Stomach (tissue), 9 donors: ENCODE measurements around the gene BAG3. TPM values are rescaled to one million over a fixed set of nuclear protein-coding genes. Genes with fewer than 3 reads are reported as not detected.
"Not testable (repeated sequence)": the region's sequence is repeated elsewhere in the genome, so short reads cannot be mapped to it uniquely, and the experiment has no call there.

Experiments used
- DNase-seq, 2 donors: peaks; one replicate each; pipeline versions ENCODE4 v3.0.0 to v3.0.0-alpha.2; 2013 to 2019
- H3K27ac ChIP-seq, 5 donors: fragments of 200-600 bp in 4 of 5; sonication (generic) in 4 of 5; one replicate each; pipeline ENCODE4 v1.5.1; 2013 to 2019; ENCODE audit warnings: mild to moderate bottlenecking in 1 of 5, moderate library complexity in 1 of 5
- H3K27me3 ChIP-seq, 3 donors: fragments of 200-600 bp; sonication (generic); one replicate each; pipeline ENCODE4 v1.5.1; 2017 to 2019; ENCODE audit warnings: mixed run types in 1 of 3
- H3K36me3 ChIP-seq, 4 donors: fragments of 200-600 bp; sonication (generic); 1 replicate in 3 of 4; 2 replicates in 1 of 4; pipeline ENCODE4 v1.5.1; 2016 to 2019
- H3K4me1 ChIP-seq, 4 donors: fragments of 200-600 bp; sonication (generic); one replicate each; pipeline ENCODE4 v1.5.1; 2016 to 2019
- H3K4me3 ChIP-seq, 4 donors: fragments of 200-600 bp; sonication (generic) in 3 of 4; one replicate each; pipeline ENCODE4 v1.5.1; 2016 to 2019; ENCODE audit warnings: mild to moderate bottlenecking in 1 of 4
- H3K9me3 ChIP-seq, 4 donors: fragments of 200-600 bp; sonication (generic); one replicate each; pipeline ENCODE4 v1.5.1; 2016 to 2019
- CTCF ChIP-seq, 7 experiments: fragments of 450-650 bp in 4 of 7; fragments of 200-600 bp in 3 of 7; sonication (generic) in 3 of 7; IDR thresholded peaks; one replicate each; pipeline ENCODE4 v1.5.1; 2016 to 2019; ENCODE audit warnings: antibody characterized with exemption in 7 of 7, control low read depth in 2 of 7, mild to moderate bottlenecking in 1 of 7
- EP300 ChIP-seq: sonication (generic); formaldehyde crosslinking; IDR thresholded peaks from one replicate; pipeline ENCODE4 v1.6.1; 2017; ENCODE audit warnings: antibody characterized with exemption
- POLR2A ChIP-seq, 4 donors: fragments of 450-650 bp; IDR thresholded peaks; one replicate each; pipeline ENCODE4 v1.6.1; 2016; ENCODE audit warnings: antibody characterized with exemption in 4 of 4, control low read depth in 2 of 4, mild to moderate bottlenecking in 1 of 4, moderate library complexity in 1 of 4
- POLR2AphosphoS5 ChIP-seq, 3 donors: sonication (generic); formaldehyde crosslinking; IDR thresholded peaks; one replicate each; pipeline ENCODE4 v1.6.1; 2016; ENCODE audit warnings: antibody characterized with exemption in 3 of 3
- WGBS, 5 donors: extraction: QIAGEN DNeasy Blood & Tissue Kit in 3 of 5; methylation state at CpG; one replicate each; pipeline versions ENCODE4 v1.1.5 to v1.1.7; 2013 to 2018; 5-methylcytosine and 5-hydroxymethylcytosine counted together
- intact Hi-C: fragments of 100-400 bp; cut with DNase I; formaldehyde crosslinking; loops from one replicate; pipeline ENCODE4 v1.15.1; 2023; ENCODE audit warnings: low total_unique reads
- polyA plus RNA-seq, 3 donors: library from polyadenylated mRNA; stranded (reverse); fragments of 200-250 nt; gene quantifications; one replicate each; pipeline ENCODE4 v1.2.3, GENCODE V29; 2013
- total RNA-seq, 5 donors: library from RNA; depleted of rRNA; stranded (reverse); fragments of >200 nt; gene quantifications; one replicate each; pipeline versions ENCODE4 v1.1.0 to v1.2.3, GENCODE V29; 2014 to 2016
- donor health status: healthy with polysubstance abuse.
- donor health status: Bipolar disorder and iron deficiency.
- donor health status: healthy.

Gene BAG3
- total and polyA plus RNA-seq, 8 donors = 8.4 to 113 (median 27.3) TPM

GRCh38 chr10:119614686-119615085 is 36.5 kb upstream of the BAG3 start:
- no peaks in the 10 kb centered on the region for H3K9me3 ChIP-seq
- no peak for DNase-seq
- intact Hi-C loops = no loop called here
- no peak for TF ChIP-seq EP300
- no peak for TF ChIP-seq POLR2A (IDR thresholded peaks at IDR 0.05)
- TF ChIP-seq CTCF (IDR thresholded peaks at IDR 0.05) = no peak
- TF ChIP-seq POLR2AphosphoS5 (IDR thresholded peaks at IDR 0.05) = no peak
- no peak overlapping the region for H3K4me3 ChIP-seq
- H3K4me1 ChIP-seq = peaks cover 0 to 14% (median 5%) of the 10 kb centered on the region in 4 donors
- H3K27ac ChIP-seq = no peak overlapping the region
- H3K27me3 ChIP-seq = no peaks in the 10 kb centered on the region
- 84 to 86% (median 86%) methylated on average over 5 of the region's 5 CpGs for WGBS, 5 donors
- no peaks in the 10 kb centered on the region for H3K36me3 ChIP-seq

DNA sequence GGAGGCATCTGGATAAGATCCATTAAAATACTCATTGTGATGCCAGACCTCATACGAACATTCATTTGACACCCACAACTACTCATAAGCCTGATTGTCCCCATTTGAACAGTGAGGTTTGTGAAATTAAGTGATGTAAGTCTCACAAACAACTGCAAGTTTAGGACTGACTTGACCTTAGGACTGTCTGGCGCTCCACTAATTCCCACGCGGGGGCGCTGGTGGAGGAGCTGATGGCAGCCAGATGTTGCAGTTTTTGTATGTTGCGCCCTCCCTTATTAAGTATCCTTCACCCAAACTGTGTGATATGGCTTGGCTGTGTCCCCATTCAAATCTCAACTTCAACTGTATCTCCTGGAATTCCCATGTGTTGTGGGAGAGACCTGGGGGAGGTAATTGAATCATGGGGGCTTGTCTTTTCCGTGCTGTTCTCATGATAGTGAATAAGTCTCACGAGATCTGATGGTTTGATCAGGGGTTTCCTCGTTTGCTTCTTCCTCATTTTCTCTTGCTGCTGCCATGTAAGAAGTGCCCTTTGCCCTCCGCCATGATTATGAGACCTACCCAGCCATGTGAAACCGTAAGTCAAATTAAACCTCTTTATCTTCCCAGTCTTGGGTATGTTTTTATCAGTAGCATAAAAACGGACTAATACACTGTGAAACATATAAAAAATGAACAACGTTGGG is 34.2 kb upstream of the BAG3 start:
- Histone ChIP-seq H3K4me3 (no peak overlapping the region), H3K27me3 (no peaks in the 10 kb centered on the region), H3K27ac (no peak overlapping the region), H3K36me3 (no peaks in the 10 kb centered on the region), H3K9me3 (no peaks in the 10 kb centered on the region), H3K4me1 (peaks cover 0 to 17% (median 5%) of the 10 kb centered on the region in 4 donors)
- TF ChIP-seq EP300 = no peak
- TF ChIP-seq POLR2A (IDR thresholded peaks at IDR 0.05) = no peak
- intact Hi-C loops = no loop called here
- DNase-seq = peak in 1 of 2 donors; percentile 20
- 68 to 76% (median 73%) methylated on average over 13 of the region's 13 CpGs for WGBS, 5 donors

GRCh38 chr10:119619215-119619614 is 32.0 kb upstream of the BAG3 start:
- WGBS, 5 donors = 51 to 82% (median 69%) methylated on average over 2 of the region's 2 CpGs
- no peaks in the 10 kb centered on the region for H3K36me3 ChIP-seq
- no peaks in the 10 kb centered on the region for H3K9me3 ChIP-seq
- H3K27me3 ChIP-seq = no peaks in the 10 kb centered on the region
- peak overlapping the region in 2 of 5 donors; percentile 42 to 55 for H3K27ac ChIP-seq
- peak in 1 of 2 donors; percentile 27 for DNase-seq
- intact Hi-C loops = no loop called here
- peaks cover 0 to 17% (median 5%) of the 10 kb centered on the region in 4 donors for H3K4me1 ChIP-seq
- no peak overlapping the region for H3K4me3 ChIP-seq
- TF ChIP-seq EP300 (no peak), POLR2A (IDR thresholded peaks at IDR 0.05) (no peak)

DNA sequence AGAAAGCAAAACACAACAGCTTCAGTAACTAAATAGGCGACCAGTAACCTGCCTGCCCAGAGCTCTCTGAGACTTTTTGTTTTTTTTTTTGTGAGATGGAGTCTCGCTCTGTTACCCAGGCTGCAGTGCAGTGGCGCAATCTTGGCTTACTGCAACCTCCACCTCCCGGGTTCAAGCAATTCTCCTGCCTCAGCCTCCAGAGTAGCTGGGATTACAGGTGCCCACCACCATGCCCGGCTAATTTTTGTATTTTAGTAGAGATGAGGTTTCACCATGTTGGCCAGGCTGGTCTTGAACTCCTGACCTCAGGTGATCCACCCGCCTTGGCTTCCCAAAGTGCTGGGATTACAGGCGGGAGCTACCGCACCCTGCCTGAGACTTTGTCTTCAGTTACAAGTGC is 31.4 kb upstream of the BAG3 start:
- intact Hi-C loops, H3K4me3 ChIP-seq, H3K27me3 ChIP-seq, H3K36me3 ChIP-seq, H3K9me3 ChIP-seq, H3K27ac ChIP-seq, DNase-seq: not testable (repeated sequence)
- peaks cover 0 to 17% (median 5%) of the 10 kb centered on the region in 4 donors for H3K4me1 ChIP-seq
- WGBS, 5 donors = 95 to 97% (median 96%) methylated on average over 8 of the region's 8 CpGs

- Histone ChIP-seq H3K27me3 (no peaks in the 10 kb centered on the region), H3K9me3 (no peaks in the 10 kb centered on the region), H3K36me3 (no peaks in the 10 kb centered on the region), H3K4me3 (no peak overlapping the region), H3K27ac (no peak overlapping the region), H3K4me1 (peaks cover 0 to 17% (median 5%) of the 10 kb centered on the region in 4 donors)
- TF ChIP-seq CTCF (IDR thresholded peaks at IDR 0.05) = no peak
- TF ChIP-seq EP300 = no peak
- no peak for TF ChIP-seq POLR2A (IDR thresholded peaks at IDR 0.05)
- TF ChIP-seq POLR2AphosphoS5 (IDR thresholded peaks at IDR 0.05) = no peak
- intact Hi-C loops = no loop called here
- DNase-seq = peak in 1 of 2 donors; percentile 20
- WGBS, 5 donors = 77 to 84% (median 82%) methylated on average over 7 to 10 of the region's 10 CpGs
Observed at GRCh38 chr10:119620241-119621077, 30.7 kb upstream of the BAG3 start.
